Heart left ventricle (tissue), 13 donors: ENCODE results near the gene DENND4C.

ENCODE experiments used
- POLR2A ChIP-seq, 2 donors: fragments of 450-650 bp; IDR thresholded peaks; one replicate each; pipeline ENCODE4 v1.6.1; 2017; ENCODE audit warnings: antibody characterized with exemption in 2 of 2, mild to moderate bottlenecking in 2 of 2, moderate library complexity in 2 of 2
- TF ChIP-seq, protein P1 (sequence below), 12 donors: fragments of 200-600 bp; sonication (generic) in 4 of 12; IDR thresholded peaks; one replicate each; pipeline versions ENCODE4 v1.5.0 to v1.8.0; 2018 to 2022; ENCODE audit warnings: antibody characterized with exemption in 12 of 12, mild to moderate bottlenecking in 5 of 12
- donor health status: ischemic (EF 13 %, LVEDD 7.1; RV severe dilation, severe dysfunction).
- donor health status: DM: no; HTN: yes; CAD: no.
- donor health status: DM: no; HTN: no; CAD: no.
- donor health status: ischemic (EF 25% LVEDD 6.9; RV normal size, moderate dysfunction).
- donor health status: ischemic (EF 25% LVEDD 5.7; RV mildly dilated, moderate dysfunction).
- donor health status: ischemic (EF 35%, LVEDD 5.7; RV mildly dilated, moderate dysfunction).
- donor health status: nonischemic (EF 11% LVEDD 7.7; RV severe dilation, severe dysfunction).
- donor health status: DM: yes; HTN: yes; CAD: no.
- donor health status: PGD.
- donor health status: ischemic (EF 29% LVEDD 5.4; RV normal size, mild dysfunction).
- donor health status: nonischemic (EF 23%, LVEDD 6.1; RV moderate dilation, normal function).

GRCh38 chr9:19281801-19282200 lies 51.3 kb downstream of the DENND4C start:
- TF ChIP-seq POLR2A (IDR thresholded peaks at IDR 0.05), result no peak
- TF ChIP-seq, protein P1, sequence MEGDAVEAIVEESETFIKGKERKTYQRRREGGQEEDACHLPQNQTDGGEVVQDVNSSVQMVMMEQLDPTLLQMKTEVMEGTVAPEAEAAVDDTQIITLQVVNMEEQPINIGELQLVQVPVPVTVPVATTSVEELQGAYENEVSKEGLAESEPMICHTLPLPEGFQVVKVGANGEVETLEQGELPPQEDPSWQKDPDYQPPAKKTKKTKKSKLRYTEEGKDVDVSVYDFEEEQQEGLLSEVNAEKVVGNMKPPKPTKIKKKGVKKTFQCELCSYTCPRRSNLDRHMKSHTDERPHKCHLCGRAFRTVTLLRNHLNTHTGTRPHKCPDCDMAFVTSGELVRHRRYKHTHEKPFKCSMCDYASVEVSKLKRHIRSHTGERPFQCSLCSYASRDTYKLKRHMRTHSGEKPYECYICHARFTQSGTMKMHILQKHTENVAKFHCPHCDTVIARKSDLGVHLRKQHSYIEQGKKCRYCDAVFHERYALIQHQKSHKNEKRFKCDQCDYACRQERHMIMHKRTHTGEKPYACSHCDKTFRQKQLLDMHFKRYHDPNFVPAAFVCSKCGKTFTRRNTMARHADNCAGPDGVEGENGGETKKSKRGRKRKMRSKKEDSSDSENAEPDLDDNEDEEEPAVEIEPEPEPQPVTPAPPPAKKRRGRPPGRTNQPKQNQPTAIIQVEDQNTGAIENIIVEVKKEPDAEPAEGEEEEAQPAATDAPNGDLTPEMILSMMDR (IDR thresholded peaks at IDR 0.05), result no peak
